Right forelimb (tissue), 1 donor: ENCODE data around the gene RNASET2.
"Not testable (repeated sequence)": the region's sequence is repeated elsewhere in the genome, so short reads cannot be mapped to it uniquely, and the experiment has no call there.

Experiments used
- DNase-seq: peaks from one replicate; pipeline ENCODE4 v3.0.0-alpha.2; 2018

RNASET2 gene

GRCh38 chr6:166969390-166970002, 13.1 kb upstream of the RNASET2 start:
- DNase-seq = no peak

DNA sequence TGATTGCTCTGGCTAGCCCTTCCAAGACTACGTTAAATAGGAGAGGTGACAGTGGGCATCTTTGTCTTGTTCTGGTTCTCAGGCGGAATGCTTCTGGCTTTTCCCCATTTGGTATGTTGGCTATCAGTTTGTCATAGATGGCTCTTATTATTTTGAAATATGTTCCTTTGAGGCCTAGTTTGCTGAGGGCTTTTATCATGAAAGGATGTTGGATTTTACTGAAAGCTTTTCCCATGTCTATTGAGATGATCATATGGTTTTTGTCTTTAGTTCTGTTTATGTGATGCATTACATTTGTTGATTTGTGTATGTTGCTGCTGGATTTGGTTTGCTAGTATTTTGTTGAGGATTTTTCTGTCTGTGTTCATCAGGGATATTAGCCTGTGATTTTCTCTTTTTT, 9.9 kb upstream of the RNASET2 start:
- DNase-seq = no peak

GRCh38 chr6:166960609-166960978, 4.2 kb upstream of the RNASET2 start:
- DNase-seq = no peak

DNA sequence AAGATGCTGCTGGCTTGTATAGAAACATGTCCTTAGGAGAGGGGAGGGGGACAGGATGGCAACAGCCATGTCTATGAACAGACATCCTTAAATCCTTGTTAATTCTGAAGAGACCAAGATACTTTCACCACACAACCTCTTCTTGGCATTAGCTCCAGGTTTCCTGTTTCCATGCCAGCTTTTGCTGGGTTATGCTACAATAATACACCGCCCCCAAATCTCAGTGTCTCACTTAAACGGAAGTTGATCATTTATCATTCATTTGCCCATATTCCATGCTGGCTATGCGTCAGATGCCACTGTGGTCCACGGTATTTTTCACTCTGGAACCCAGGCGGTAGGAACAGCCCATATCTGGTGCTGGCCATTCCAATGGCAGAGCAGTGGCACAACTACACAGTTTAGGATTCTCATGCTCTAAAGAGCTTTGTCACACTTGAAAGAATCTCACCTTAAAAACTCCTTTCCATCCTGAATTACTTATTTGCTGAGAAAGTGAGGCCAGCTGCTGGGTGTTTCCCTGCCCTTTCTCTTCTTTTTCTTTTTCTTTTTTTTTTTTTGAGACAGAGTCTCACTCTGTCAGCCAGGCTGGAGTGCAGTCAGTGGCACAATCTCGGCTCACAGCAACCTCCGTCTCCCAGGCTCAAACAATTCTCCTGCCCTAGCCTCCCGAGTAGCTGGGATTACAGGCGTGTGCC, 3.7 kb upstream of the RNASET2 start:
- DNase-seq = no peak

- DNase-seq = no peak
Measured at GRCh38 chr6:166958926-166959861, 2.8 kb upstream of the RNASET2 start.

GRCh38 chr6:166957805-166958076, 1.4 kb upstream of the RNASET2 start:
- no peak for DNase-seq

DNA sequence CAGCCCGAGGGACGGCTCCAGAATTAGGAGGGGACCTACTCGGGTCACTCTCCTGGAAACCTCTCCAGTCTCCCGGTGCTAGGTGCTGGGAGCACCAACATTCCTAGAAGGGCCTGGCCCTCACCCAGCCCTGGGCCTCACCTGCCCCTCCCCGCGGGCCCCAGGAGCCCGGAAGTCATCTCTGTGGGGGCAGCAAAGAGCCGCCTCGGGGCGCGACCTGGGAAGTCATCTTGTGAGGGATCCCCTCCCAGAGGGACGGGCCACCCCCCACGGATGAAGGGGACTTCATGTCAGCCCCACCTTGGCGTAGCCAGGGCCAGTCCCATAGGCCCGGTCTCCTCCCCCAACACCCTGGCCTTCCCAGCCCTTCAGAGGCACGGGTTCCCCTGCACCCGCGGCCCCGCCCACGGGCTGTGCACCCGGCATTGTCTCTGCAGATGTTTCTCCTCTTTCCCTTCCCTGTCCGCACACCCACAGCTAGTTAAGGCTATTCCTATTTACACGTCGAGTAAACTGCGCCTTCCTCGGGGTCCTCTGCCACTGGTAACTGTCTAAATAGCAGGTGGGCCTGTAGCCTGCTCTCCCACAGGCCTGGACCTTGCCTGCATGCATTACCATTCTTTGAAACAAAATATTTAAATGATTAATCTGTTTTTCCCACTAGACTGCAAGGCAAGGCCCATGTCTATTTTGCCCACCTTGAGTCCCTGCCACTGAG, 896 bp upstream of the RNASET2 start:
- DNase-seq = peak; percentile 57

GRCh38 chr6:166955865-166956443, 396 bp downstream of the RNASET2 start:
- DNase-seq = no peak

GRCh38 chr6:166955121-166955864, 1.1 kb downstream of the RNASET2 start:
- no peak for DNase-seq

GRCh38 chr6:166954118-166954713, 2.1 kb downstream of the RNASET2 start:
- no peak for DNase-seq

GRCh38 chr6:166952567-166953486, 3.5 kb downstream of the RNASET2 start:
- DNase-seq = no peak

GRCh38 chr6:166952121-166952520, 4.2 kb downstream of the RNASET2 start:
- DNase-seq = no peak

- no peak for DNase-seq
Measured at GRCh38 chr6:166951670-166952060, 4.7 kb downstream of the RNASET2 start.

DNA sequence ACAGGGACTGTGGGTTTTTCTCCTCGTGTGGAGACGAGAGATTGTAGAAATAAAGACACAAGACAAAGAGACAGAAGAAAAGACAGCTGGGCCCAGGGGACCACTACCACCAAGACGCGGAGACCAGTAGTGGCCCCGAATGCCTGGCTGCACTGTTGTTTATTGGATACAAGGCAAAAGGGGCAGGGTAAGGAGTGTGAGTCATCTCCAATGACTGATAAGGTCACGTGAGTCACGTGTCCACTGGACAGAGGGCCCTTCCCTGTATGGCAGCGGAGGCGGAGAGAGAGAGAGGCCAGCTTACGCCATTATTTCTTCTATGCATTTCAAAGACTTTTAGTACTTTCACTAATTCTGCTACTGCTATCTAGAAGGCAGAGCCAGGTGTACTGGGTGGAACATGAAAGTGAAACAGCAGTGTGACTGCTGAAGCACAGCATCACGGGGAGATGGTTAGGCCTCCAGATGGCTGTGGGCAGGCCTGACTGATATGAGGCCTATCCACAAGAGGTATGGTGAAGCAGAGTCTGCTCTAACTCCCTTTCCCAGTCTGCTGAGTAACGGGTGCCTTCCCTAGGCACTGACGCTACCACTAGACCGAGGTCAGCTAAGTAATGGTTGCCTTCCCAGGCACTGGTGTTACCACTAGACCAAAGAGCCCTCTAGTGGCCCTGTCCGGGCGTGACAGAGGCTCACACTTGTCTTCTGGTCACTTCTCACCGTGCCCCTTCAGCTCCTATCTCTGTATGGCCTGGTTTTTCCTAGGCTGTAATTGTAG, 5.3 kb downstream of the RNASET2 start:
- DNase-seq = not testable (repeated sequence)

DNA sequence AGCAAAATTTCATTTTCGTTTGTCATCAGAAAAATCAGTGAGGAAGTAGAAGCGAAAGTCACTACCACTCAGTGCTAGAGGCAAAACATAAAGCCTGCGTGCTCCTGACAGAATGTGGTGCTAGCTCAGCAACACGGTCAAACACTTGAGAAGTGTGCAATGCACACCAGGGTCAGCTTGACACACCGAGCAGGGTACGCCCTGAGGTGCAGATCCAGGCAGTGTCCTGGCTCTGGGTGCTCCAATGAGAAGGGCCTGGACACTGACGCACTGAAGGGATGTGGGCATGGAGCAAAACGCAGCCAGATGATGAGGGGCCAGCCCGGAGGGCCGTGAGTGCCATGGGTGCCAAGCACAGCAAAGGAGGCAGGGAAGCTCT, 5.9 kb downstream of the RNASET2 start:
- no peak for DNase-seq

GRCh38 chr6:166949528-166950442, 6.6 kb downstream of the RNASET2 start:
- no peak for DNase-seq

DNA sequence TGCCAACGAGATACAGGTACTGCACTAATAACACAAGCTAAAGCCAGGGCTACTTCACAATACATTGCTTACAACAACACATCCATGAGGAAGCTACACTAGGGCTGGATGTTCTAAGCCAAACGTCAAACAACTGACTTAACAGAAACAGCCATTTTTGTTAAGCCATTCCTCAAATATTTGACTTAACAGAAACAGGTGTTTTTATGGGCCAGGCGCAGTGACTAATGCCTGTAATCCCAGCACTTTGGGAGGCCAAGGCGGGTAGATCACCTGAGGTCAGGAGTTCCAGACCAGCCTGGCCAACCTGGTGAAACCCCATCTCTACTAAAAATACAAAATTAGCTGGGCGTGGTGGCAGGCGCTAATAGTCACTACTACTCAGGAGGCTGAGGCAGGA, 7.6 kb downstream of the RNASET2 start:
- DNase-seq = not testable (repeated sequence)

DNA sequence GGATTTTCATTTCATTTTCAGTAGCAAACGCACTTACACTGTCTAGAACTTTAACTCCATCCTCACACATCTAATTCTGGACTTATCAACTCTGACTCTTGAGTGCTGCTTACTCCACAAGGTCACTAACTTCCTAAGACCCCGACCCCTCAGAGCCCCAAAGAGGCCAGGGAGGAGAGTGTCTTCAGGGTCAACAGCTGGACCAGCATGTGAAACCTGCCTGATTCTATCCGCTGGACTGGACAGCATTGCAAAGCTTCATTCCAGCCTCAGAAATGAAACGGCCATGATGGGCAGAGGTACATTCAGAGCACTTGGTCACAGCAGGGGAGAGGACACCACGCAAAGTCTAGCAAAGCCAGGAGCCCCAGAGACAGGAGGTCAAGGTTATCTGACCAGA, 9.1 kb downstream of the RNASET2 start:
- no peak for DNase-seq

DNA sequence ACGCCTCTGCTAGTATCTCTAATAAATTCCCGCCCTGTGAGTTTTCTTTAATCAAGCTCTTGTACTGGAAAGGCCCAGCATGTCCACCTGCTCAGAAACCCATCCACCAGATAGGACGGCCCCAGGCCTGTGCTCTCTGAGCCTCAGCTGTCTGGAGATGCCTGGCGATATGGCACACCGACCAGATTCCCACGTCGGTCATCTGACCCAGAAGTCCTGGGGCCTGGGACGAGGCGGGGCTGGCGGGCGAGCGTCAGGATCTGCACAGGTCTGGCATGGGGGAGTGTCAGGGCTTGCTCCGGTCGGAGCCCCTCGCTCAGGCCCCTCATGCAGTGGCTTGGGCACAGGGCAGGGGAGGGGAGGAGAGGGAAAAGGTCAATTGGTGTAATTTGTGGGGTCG, 10.2 kb downstream of the RNASET2 start:
- DNase-seq = no peak
